Tibial nerve (tissue), 4 donors: Measurements from ENCODE around the gene GRIK4. TPM values are rescaled to one million over a fixed set of nuclear protein-coding genes. Genes with fewer than 3 reads are reported as not detected.

Experiments used
- DNase-seq, 2 donors: peaks; one replicate each; pipeline ENCODE4 v3.0.0-alpha.2; 2019; ENCODE audit warnings: low spot score in 2 of 2
- H3K27ac ChIP-seq, 4 donors: fragments of 200-600 bp; sonication (generic) in 3 of 4; one replicate each; pipeline ENCODE4 v1.5.1; 2017 to 2019; ENCODE audit warnings: mild to moderate bottlenecking in 1 of 4
- H3K27me3 ChIP-seq, 2 donors: fragments of 200-600 bp; sonication (generic) in 1 of 2; one replicate each; pipeline versions ENCODE4 v1.5.1 to v1.6.0; 2017 to 2019
- H3K36me3 ChIP-seq, 3 donors: fragments of 200-600 bp; sonication (generic); one replicate each; pipeline ENCODE4 v1.5.1; 2018 to 2019
- H3K4me1 ChIP-seq, 4 donors: fragments of 200-600 bp; sonication (generic) in 3 of 4; one replicate each; pipeline ENCODE4 v1.5.1; 2017 to 2019
- H3K4me3 ChIP-seq, 4 donors: fragments of 200-600 bp; sonication (generic) in 3 of 4; one replicate each; pipeline ENCODE4 v1.5.1; 2017 to 2019; ENCODE audit warnings: mild to moderate bottlenecking in 1 of 4, moderate library complexity in 1 of 4
- H3K9me3 ChIP-seq, 4 donors: fragments of 200-600 bp; sonication (generic) in 3 of 4; one replicate each; pipeline ENCODE4 v1.5.1; 2017 to 2019
- EP300 ChIP-seq, 2 donors: sonication (generic); formaldehyde crosslinking; IDR thresholded peaks; one replicate each; pipeline ENCODE4 v1.6.1; 2017; ENCODE audit warnings: antibody characterized with exemption in 2 of 2, mild to moderate bottlenecking in 1 of 2
- POLR2A ChIP-seq, 2 donors: fragments of 450-650 bp; IDR thresholded peaks; one replicate each; pipeline ENCODE4 v1.6.1; 2017; ENCODE audit warnings: antibody characterized with exemption in 2 of 2, mild to moderate bottlenecking in 2 of 2, moderate library complexity in 2 of 2
- WGBS, 2 donors: methylation state at CpG; one replicate each; pipeline ENCODE4 v1.1.5; 2018; 5-methylcytosine and 5-hydroxymethylcytosine counted together
- total RNA-seq, 4 donors: library from RNA; depleted of rRNA; stranded (reverse); fragments of >200 nt; gene quantifications; one replicate each; pipeline ENCODE4 v1.1.0, GENCODE V29; 2016
- TF ChIP-seq, protein P1 (sequence below), 5 experiments: fragments of 200-600 bp in 3 of 5; fragments of 450-650 bp in 2 of 5; sonication (generic) in 3 of 5; IDR thresholded peaks; one replicate each; pipeline ENCODE4 v1.5.1; 2016 to 2019; ENCODE audit warnings: antibody characterized with exemption in 5 of 5, mild to moderate bottlenecking in 3 of 5, moderate library complexity in 2 of 5

The GRIK4 gene
- total RNA-seq, 4 donors from 2014 or later, result 0.22 to 0.98 TPM; not detected in 2

DNA sequence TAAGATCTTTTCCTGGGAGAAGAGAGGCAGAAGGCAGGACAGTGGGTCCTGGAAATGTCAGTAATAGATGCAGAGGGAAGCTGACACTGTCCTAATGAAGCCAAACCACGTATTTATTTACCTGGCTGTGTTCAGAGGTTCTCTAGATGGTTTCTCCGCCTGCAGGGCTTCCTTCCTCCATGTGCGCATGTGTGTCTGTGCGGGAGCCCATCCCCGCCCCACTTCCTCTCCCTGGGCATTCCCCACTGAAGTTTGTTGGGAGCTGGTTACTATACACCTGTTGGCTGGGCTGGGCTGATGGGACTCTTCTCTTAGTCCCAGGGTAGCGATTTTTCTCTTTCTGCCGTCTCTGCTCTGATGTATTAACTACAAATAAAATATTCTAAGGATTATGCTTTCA is 307.5 kb downstream of the GRIK4 start:
- Histone ChIP-seq H3K4me1 (no peaks in the 10 kb centered on the region), H3K9me3 (no peaks in the 10 kb centered on the region), H3K27ac (no peak overlapping the region), H3K4me3 (no peak overlapping the region), H3K27me3 (no peaks in the 10 kb centered on the region), H3K36me3 (no peaks in the 10 kb centered on the region)
- DNase-seq, result no peak
- TF ChIP-seq, protein P1, sequence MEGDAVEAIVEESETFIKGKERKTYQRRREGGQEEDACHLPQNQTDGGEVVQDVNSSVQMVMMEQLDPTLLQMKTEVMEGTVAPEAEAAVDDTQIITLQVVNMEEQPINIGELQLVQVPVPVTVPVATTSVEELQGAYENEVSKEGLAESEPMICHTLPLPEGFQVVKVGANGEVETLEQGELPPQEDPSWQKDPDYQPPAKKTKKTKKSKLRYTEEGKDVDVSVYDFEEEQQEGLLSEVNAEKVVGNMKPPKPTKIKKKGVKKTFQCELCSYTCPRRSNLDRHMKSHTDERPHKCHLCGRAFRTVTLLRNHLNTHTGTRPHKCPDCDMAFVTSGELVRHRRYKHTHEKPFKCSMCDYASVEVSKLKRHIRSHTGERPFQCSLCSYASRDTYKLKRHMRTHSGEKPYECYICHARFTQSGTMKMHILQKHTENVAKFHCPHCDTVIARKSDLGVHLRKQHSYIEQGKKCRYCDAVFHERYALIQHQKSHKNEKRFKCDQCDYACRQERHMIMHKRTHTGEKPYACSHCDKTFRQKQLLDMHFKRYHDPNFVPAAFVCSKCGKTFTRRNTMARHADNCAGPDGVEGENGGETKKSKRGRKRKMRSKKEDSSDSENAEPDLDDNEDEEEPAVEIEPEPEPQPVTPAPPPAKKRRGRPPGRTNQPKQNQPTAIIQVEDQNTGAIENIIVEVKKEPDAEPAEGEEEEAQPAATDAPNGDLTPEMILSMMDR (IDR thresholded peaks at IDR 0.05), result no peak
- TF ChIP-seq EP300 (IDR thresholded peaks at IDR 0.05) (no peak), POLR2A (IDR thresholded peaks at IDR 0.05) (no peak)
- WGBS, 2 donors, result 45 to 52% methylated on average over 7 of the region's 7 CpGs

DNA sequence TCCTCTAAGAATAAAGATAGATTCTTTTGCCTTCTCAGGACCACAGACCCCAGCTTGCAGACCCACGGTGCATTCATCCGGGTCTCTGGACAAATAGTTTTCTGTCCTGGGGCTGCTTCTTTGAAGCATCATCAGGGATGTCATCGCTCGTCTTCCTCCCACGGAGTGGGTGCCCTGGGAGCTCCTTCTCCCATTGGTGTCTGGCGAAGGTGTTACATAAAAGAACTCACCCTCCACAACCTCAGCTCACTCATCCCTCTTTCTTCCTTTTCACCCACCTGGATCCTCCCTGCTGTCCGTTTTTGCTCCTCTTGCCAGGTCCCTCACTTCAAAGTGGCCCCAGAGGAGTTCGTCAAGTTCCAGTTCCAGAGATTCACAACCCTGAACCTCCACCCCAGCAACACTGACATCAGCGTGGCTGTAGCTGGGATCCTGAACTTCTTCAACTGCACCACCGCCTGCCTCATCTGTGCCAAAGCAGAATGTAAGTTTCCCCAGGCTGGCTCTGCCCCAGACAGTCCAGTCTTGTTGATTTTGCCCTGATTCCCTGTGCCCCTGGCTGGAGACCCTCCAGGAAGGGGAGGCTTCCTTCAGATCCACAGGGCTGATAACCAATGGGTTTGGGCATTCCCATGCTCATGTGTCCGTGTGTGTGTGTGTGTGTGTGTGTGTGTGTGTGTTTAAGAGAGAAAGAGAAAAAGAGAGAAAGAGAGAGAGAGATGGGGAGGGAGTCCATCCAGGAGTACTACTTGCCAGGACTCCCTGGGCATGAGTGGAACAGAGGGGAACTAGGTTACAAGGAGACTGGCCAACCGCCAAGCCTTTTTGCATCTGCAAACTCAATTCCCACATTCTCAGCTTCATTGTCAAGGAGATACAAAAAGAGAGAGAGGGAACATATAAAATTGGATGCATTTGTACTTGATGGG is 308.2 kb downstream of the GRIK4 start:
- Histone ChIP-seq H3K9me3 (no peaks in the 10 kb centered on the region), H3K27ac (no peak overlapping the region), H3K4me3 (no peak overlapping the region), H3K36me3 (no peaks in the 10 kb centered on the region), H3K27me3 (no peaks in the 10 kb centered on the region), H3K4me1 (no peaks in the 10 kb centered on the region)
- WGBS, 2 donors, result 63 to 65% methylated on average over 12 of the region's 12 CpGs
- TF ChIP-seq, protein P1 (IDR thresholded peaks at IDR 0.05), result no peak
- TF ChIP-seq EP300 (IDR thresholded peaks at IDR 0.05) (no peak), POLR2A (IDR thresholded peaks at IDR 0.05) (no peak)
- DNase-seq, result no peak

DNA sequence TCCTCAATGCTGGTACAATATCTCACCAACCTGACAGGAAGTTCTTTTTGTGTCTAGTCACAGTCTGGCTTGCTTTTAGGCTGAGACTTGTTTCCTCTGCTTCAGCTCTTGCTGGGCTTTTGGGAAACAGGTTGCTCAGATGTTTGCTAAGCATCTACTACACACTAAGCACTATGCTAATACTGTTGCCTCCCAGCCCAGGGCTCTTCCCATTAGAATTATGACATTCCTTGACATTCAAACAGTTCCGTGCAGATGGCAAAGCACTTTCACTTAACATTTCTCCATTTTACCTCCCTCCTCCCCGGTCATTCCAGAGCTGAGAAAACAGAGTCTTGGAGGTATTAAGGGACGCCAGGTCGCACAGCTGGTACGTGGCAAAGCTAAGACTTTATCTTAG is 311.6 kb downstream of the GRIK4 start:
- WGBS, 2 donors, result 82 to 87% methylated on average over 5 of the region's 5 CpGs
- DNase-seq, result no peak

DNA sequence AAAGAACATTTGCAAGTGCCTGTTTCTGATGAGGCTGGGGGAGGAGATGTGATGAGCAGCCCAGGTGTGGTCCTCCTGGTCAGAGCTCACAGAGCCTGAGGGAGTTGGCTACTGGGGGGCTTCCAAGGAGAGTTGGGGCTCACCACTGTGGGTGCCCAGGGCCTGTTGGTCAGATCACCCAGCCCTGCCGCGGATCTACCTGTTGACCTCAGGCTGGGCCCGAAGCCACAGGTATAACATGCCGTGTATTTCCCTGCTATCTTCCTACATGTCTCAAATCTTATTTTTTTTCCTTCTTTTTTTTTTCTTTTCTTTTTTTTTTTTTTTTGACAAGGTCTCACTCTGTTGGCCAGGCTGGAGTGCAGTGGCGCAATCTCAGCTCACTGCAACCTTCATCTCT is 312.7 kb downstream of the GRIK4 start:
- Histone ChIP-seq H3K4me1 (no peaks in the 10 kb centered on the region), H3K9me3 (no peaks in the 10 kb centered on the region), H3K36me3 (no peaks in the 10 kb centered on the region), H3K4me3 (no peak overlapping the region), H3K27me3 (peaks cover 0 to 3% of the 10 kb centered on the region in 2 donors), H3K27ac (no peak overlapping the region)
- TF ChIP-seq, protein P1 (IDR thresholded peaks at IDR 0.05), result no peak
- TF ChIP-seq POLR2A (IDR thresholded peaks at IDR 0.05) (no peak), EP300 (IDR thresholded peaks at IDR 0.05) (no peak)
- DNase-seq, result no peak
- WGBS, 2 donors, result 94 to 97% methylated on average over 5 of the region's 5 CpGs

More for the DNA sequence above, 311.6 kb downstream of the GRIK4 start:
- TF ChIP-seq, protein P1 (IDR thresholded peaks at IDR 0.05), result no peak
- TF ChIP-seq POLR2A (IDR thresholded peaks at IDR 0.05), result no peak
- no peak for TF ChIP-seq EP300 (IDR thresholded peaks at IDR 0.05)
- no peaks in the 10 kb centered on the region for H3K36me3 ChIP-seq
- peaks cover 0 to 3% of the 10 kb centered on the region in 2 donors for H3K27me3 ChIP-seq
- no peak overlapping the region for H3K4me3 ChIP-seq
- H3K4me1 ChIP-seq, result no peaks in the 10 kb centered on the region
- H3K9me3 ChIP-seq, result no peaks in the 10 kb centered on the region
- H3K27ac ChIP-seq, result no peak overlapping the region

DNA sequence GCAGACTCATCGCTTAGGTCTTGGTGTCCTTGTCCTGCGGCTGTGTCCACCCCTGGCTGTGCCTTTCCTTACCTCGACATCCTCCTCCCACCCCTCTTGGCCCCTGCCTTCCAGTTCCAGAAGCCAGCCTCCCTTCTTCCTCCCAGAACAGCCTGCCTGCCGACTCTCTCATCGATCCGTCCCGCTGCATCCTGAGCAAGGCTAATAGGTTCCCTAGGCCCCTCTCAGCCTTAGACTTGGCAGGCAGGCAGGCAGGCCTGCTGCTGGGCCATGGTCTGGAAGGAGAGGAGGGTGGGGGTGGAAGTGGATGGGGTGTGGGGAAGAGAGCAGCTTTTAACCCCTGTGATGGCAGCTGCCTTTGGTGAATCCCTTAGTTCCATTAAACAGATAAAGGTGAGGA is 315.6 kb downstream of the GRIK4 start:
- no peak overlapping the region for H3K4me3 ChIP-seq
- WGBS, 2 donors, result 50 to 62% methylated on average over 7 of the region's 7 CpGs
- no peaks in the 10 kb centered on the region for H3K4me1 ChIP-seq
- H3K27me3 ChIP-seq, result peaks cover 0 to 3% of the 10 kb centered on the region in 2 donors
- TF ChIP-seq, protein P1 (IDR thresholded peaks at IDR 0.05), result no peak
- TF ChIP-seq POLR2A (IDR thresholded peaks at IDR 0.05) (no peak), EP300 (IDR thresholded peaks at IDR 0.05) (no peak)
- no peak for DNase-seq
- no peaks in the 10 kb centered on the region for H3K36me3 ChIP-seq
- no peaks in the 10 kb centered on the region for H3K9me3 ChIP-seq
- no peak overlapping the region for H3K27ac ChIP-seq
